ENCODE measurements around the gene GRPR.

Gene GRPR

GRCh38 chrX:16112428-16112827, 10.9 kb upstream of the GRPR start:
- H3K27me3 ChIP-seq (ENCODE audit: insufficient read depth, low read depth, severe bottlenecking), result peaks cover 29% of the 10 kb centered on the region
- no peak overlapping the region for H3K4me3 ChIP-seq (ENCODE audit: low read depth, low read length)
- TF ChIP-seq CTCF (IDR thresholded peaks at IDR 0.05; ENCODE audit: low read depth, low read length), result no peak
- no peaks in the 10 kb centered on the region for H3K36me3 ChIP-seq
- H3K27ac ChIP-seq, result no peak overlapping the region
- DNase-seq, result no peak
- no peaks in the 10 kb centered on the region for H3K9me3 ChIP-seq (ENCODE audit: severe bottlenecking)

GRCh38 chrX:16113978-16114565, 9.3 kb upstream of the GRPR start:
- Histone ChIP-seq H3K27me3 (ENCODE audit: insufficient read depth, low read depth, severe bottlenecking) (peaks cover 27% of the 10 kb centered on the region), H3K4me3 (ENCODE audit: low read depth, low read length) (no peak overlapping the region), H3K27ac (no peak overlapping the region), H3K9me3 (ENCODE audit: severe bottlenecking) (no peaks in the 10 kb centered on the region), H3K36me3 (no peaks in the 10 kb centered on the region)
- DNase-seq, result no peak
- TF ChIP-seq CTCF (IDR thresholded peaks at IDR 0.05; ENCODE audit: low read depth, low read length), result no peak

GRCh38 chrX:16114611-16115010, 8.8 kb upstream of the GRPR start:
- DNase-seq, result no peak
- Histone ChIP-seq H3K27ac (no peak overlapping the region), H3K4me3 (ENCODE audit: low read depth, low read length) (no peak overlapping the region), H3K36me3 (no peaks in the 10 kb centered on the region), H3K27me3 (ENCODE audit: insufficient read depth, low read depth, severe bottlenecking) (peaks cover 31% of the 10 kb centered on the region), H3K9me3 (ENCODE audit: severe bottlenecking) (no peaks in the 10 kb centered on the region)
- TF ChIP-seq CTCF (IDR thresholded peaks at IDR 0.05; ENCODE audit: low read depth, low read length), result no peak

GRCh38 chrX:16119353-16120220, 3.8 kb upstream of the GRPR start:
- H3K36me3 ChIP-seq, result no peaks in the 10 kb centered on the region
- no peak overlapping the region for H3K27ac ChIP-seq
- no peak overlapping the region for H3K4me3 ChIP-seq (ENCODE audit: low read depth, low read length)
- no peak for TF ChIP-seq CTCF (IDR thresholded peaks at IDR 0.05; ENCODE audit: low read depth, low read length)
- no peaks in the 10 kb centered on the region for H3K9me3 ChIP-seq (ENCODE audit: severe bottlenecking)
- DNase-seq, result no peak
- peaks cover 46% of the 10 kb centered on the region for H3K27me3 ChIP-seq (ENCODE audit: insufficient read depth, low read depth, severe bottlenecking)

- no peak overlapping the region for H3K4me3 ChIP-seq (ENCODE audit: low read depth, low read length)
- no peaks in the 10 kb centered on the region for H3K9me3 ChIP-seq (ENCODE audit: severe bottlenecking)
- DNase-seq, result no peak
- H3K27me3 ChIP-seq (ENCODE audit: insufficient read depth, low read depth, severe bottlenecking), result peaks cover 54% of the 10 kb centered on the region
- no peak for TF ChIP-seq CTCF (IDR thresholded peaks at IDR 0.05; ENCODE audit: low read depth, low read length)
- H3K27ac ChIP-seq, result no peak overlapping the region
- H3K36me3 ChIP-seq, result no peaks in the 10 kb centered on the region
Observed at GRCh38 chrX:16120431-16120830, 2.9 kb upstream of the GRPR start.
